Measurements from ENCODE around the gene RUNX2. TPM values are rescaled to one million over a fixed set of nuclear protein-coding genes. Genes with fewer than 3 reads are reported as not detected.

The RUNX2 gene
- total and polyA plus RNA-seq, 9 of the 15 experiments (the other 6 are each of a cell fraction or from before 2014, with no cell fraction given): 0.29 to 1.00 (median 0.43) TPM

DNA sequence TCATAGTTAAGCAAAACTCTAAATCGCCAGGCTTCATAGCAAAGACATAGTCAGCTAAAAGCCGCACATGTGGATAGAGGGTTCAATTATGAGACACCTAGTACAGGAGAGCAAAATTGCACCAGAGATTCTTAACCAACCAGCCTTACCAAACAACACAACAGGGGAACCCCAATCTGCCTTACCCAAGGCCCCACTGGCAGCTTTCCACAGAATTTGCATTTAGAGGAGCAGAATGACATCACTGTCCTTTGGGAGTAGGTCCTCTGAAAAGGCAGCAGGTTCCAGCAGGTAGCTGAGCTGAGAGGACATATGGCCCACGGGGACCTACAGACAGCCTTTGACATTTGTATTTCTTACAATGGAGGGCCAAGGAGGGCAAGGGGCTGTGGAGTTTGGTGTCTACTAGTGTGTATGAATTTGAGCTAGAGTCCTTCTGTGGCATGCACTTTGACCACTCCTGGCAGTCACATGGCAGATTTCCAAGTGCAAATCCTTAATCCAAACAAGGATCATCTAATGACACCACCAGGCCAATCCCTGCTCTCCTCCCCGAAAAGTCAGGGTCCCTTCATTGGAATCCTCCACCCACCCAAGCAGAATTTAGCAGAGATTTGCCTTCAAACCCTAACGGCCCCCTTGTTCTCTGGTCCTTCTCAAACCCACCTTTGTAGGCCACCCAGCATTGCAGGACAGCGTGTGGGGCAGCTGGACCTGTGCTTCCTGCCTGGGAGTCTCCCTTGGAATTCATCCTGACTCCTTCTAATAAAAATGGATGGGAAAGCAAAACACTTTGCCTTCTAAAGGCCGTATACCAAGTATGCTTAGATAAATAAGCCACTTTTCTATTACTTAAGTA lies 220.8 kb downstream of the RUNX2 start (continued):
- TF ChIP-seq RAD21 (CRISPR knock-in tag; conservative IDR thresholded peaks at IDR 0.05 in 1 of 2, IDR thresholded peaks at IDR 0.05 in 1 of 2) (no peak), GABPA (tag; conservative IDR thresholded peaks at IDR 0.05; ENCODE audit: low read depth) (no peak), HNRNPUL1 (IDR thresholded peaks at IDR 0.05; ENCODE audit: low read length) (no peak), ETV6 (IDR thresholded peaks at IDR 0.05; ENCODE audit: borderline replicate concordance in 1 of 2, low read depth in 2 of 2, low read length in 1 of 2) (no peak), ETV6 (CRISPR knock-in tag; IDR thresholded peaks at IDR 0.05; ENCODE audit: borderline replicate concordance) (no peak), FOXO4 (CRISPR knock-in tag; IDR thresholded peaks at IDR 0.05) (no peak)

GRCh38 chr6:45552536-45552935 lies 224.4 kb downstream of the RUNX2 start:
- ChIA-PET CTCF (ENCODE audit: low intra/inter-chr PET ratio) (no interaction called here), POLR2A (no interaction called here)
- 27% methylated on average over 6 of the region's 6 CpGs for WGBS (ENCODE audit: insufficient coverage, low coverage, missing lambda C conversion rate)
- ATAC-seq (no peak), DNase-seq (ENCODE audit: extremely low read depth in 1 of 4, low spot score in 3 of 4) (no peak), FAIRE-seq (no peak)
- no TSS peak for BruUV-seq (replicated peaks)
- Histone ChIP-seq H3K4me1 (replicated peaks in 1 of 2; ENCODE audit: control insufficient read depth in 2 of 2, insufficient read depth in 2 of 2, low read length in 2 of 2) (no peaks in the 10 kb centered on the region; a peak in 2 of 5 replicates), H3K9ac (ENCODE audit: insufficient read depth in 1 of 2, low read depth in 2 of 2, low read length in 2 of 2) (no peak overlapping the region), H3K79me2 (ENCODE audit: control insufficient read depth, insufficient read depth, low read length) (no peaks in the 10 kb centered on the region), H4K20me1 (replicated peaks; ENCODE audit: control insufficient read depth, insufficient read depth, low read length) (no peaks in the 10 kb centered on the region), H3K9me1 (ENCODE audit: control insufficient read depth, insufficient read depth, low read length) (no peaks in the 10 kb centered on the region), H3K27ac (ENCODE audit: extremely low read depth, low read depth, low read length) (no peak overlapping the region), H3K4me2 (ENCODE audit: insufficient read depth, low read length) (no peak overlapping the region), H2AFZ (ENCODE audit: low read depth, low read length) (no peak overlapping the region), H3K36me3 (ENCODE audit: control insufficient read depth, insufficient read depth, low read length) (no peaks in the 10 kb centered on the region), H3K4me3 (no peak overlapping the region), H3K27me3 (ENCODE audit: control insufficient read depth in 2 of 2, insufficient read depth in 2 of 2, low read length in 2 of 2) (peaks cover 3 to 24% of the 10 kb centered on the region in 2 experiments; a peak in 4 of 5 replicates), H3K9me3 (replicated peaks; ENCODE audit: control insufficient read depth, insufficient read depth, low read depth, low read length) (no peaks in the 10 kb centered on the region)
- in situ Hi-C loops (cut with MboI) (no loop called here), intact Hi-C loops (cut with micrococcal nuclease) (loop anchor here (5.0 kb wide), 1 partner anchor 130 kb away; no protein-coding TSS in a partner anchor)
- TF ChIP-seq SMARCE1 (IDR thresholded peaks at IDR 0.05) (no peak), U2AF1 (optimal IDR thresholded peaks at IDR 0.05; ENCODE audit: low read depth, low read length) (no peak), FOS (IDR thresholded peaks at IDR 0.05; ENCODE audit: extremely low read depth, insufficient read length) (no peak), ZFP30 (CRISPR knock-in tag; IDR thresholded peaks at IDR 0.05; ENCODE audit: borderline replicate concordance) (no peak)
- TF ChIP-seq, protein P1, sequence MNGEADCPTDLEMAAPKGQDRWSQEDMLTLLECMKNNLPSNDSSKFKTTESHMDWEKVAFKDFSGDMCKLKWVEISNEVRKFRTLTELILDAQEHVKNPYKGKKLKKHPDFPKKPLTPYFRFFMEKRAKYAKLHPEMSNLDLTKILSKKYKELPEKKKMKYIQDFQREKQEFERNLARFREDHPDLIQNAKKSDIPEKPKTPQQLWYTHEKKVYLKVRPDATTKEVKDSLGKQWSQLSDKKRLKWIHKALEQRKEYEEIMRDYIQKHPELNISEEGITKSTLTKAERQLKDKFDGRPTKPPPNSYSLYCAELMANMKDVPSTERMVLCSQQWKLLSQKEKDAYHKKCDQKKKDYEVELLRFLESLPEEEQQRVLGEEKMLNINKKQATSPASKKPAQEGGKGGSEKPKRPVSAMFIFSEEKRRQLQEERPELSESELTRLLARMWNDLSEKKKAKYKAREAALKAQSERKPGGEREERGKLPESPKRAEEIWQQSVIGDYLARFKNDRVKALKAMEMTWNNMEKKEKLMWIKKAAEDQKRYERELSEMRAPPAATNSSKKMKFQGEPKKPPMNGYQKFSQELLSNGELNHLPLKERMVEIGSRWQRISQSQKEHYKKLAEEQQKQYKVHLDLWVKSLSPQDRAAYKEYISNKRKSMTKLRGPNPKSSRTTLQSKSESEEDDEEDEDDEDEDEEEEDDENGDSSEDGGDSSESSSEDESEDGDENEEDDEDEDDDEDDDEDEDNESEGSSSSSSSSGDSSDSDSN (IDR thresholded peaks at IDR 0.05; ENCODE audit: borderline replicate concordance in 1 of 2, low read depth in 2 of 2, low read length in 2 of 2): no peak
- TF ChIP-seq, protein P2, sequence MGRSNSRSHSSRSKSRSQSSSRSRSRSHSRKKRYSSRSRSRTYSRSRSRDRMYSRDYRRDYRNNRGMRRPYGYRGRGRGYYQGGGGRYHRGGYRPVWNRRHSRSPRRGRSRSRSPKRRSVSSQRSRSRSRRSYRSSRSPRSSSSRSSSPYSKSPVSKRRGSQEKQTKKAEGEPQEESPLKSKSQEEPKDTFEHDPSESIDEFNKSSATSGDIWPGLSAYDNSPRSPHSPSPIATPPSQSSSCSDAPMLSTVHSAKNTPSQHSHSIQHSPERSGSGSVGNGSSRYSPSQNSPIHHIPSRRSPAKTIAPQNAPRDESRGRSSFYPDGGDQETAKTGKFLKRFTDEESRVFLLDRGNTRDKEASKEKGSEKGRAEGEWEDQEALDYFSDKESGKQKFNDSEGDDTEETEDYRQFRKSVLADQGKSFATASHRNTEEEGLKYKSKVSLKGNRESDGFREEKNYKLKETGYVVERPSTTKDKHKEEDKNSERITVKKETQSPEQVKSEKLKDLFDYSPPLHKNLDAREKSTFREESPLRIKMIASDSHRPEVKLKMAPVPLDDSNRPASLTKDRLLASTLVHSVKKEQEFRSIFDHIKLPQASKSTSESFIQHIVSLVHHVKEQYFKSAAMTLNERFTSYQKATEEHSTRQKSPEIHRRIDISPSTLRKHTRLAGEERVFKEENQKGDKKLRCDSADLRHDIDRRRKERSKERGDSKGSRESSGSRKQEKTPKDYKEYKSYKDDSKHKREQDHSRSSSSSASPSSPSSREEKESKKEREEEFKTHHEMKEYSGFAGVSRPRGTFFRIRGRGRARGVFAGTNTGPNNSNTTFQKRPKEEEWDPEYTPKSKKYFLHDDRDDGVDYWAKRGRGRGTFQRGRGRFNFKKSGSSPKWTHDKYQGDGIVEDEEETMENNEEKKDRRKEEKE (IDR thresholded peaks at IDR 0.05; ENCODE audit: borderline replicate concordance in 1 of 2, control insufficient read depth in 1 of 2, low read depth in 2 of 2, low read length in 1 of 2): no peak

Data from K562 (cell line).